PC-9 (cell line): ENCODE data around the gene ZNF423. TPM values are rescaled to one million over a fixed set of nuclear protein-coding genes. Genes with fewer than 3 reads are reported as not detected.

Experiments used
- BruUV-seq: library from RNA; stranded (reverse); fragments of 400-500 nt; replicated peaks from 2 replicates; lab custom pipeline; 2021; lab: Mats Ljungman, UMichigan
- CTCF ChIA-PET: fragments of 300-600 bp; sonication (Branson Sonifier 250); formaldehyde crosslinking; loops from one replicate; lab custom pipeline; 2022; ENCODE audit warnings: antibody characterized with exemption; lab: Charles Lee
- POLR2A ChIA-PET: fragments of 300-600 bp; sonication (Branson Sonifier 250); formaldehyde crosslinking; loops from one replicate; lab custom pipeline; 2022; ENCODE audit warnings: antibody characterized with exemption; ENCODE audit not compliant: unreplicated experiment; lab: Charles Lee
- DNase-seq, 2 experiments: peaks; one replicate each; pipeline versions ENCODE4 v3.0.0 to v3.0.0-alpha.2; 2015 to 2022; ENCODE audit warnings: mixed read lengths in 1 of 2
- H2AFZ ChIP-seq: fragments of 200-600 bp; sonication (generic); 2 replicates; pipeline ENCODE4 v1.8.1; 2017; ENCODE audit warnings: antibody characterized with exemption
- H3F3A ChIP-seq: fragments of 200-600 bp; sonication (generic); 2 replicates; pipeline ENCODE4 v1.8.1; 2017; ENCODE audit warnings: antibody characterized with exemption, mild to moderate bottlenecking, low read depth; ENCODE audit not compliant: insufficient read depth
- H3K27ac ChIP-seq: fragments of 200-600 bp; sonication (generic); 2 replicates; pipeline ENCODE4 v1.6.1; 2016; ENCODE audit warnings: mixed run types
- H3K27me3 ChIP-seq: fragments of 200-600 bp; sonication (generic); 2 replicates; pipeline ENCODE4 v1.6.1; 2016; ENCODE audit warnings: low read depth, mixed run types; ENCODE audit not compliant: insufficient read depth
- H3K36me3 ChIP-seq: fragments of 200-600 bp; sonication (generic); 2 replicates; pipeline ENCODE4 v1.6.1; 2016; ENCODE audit warnings: low read depth, mixed run types
- H3K4me1 ChIP-seq: fragments of 200-600 bp; sonication (generic); replicated peaks from 2 replicates; pipeline ENCODE4 v1.6.1; 2016; ENCODE audit warnings: mixed run types; ENCODE audit not compliant: insufficient read depth
- H3K4me2 ChIP-seq: fragments of 200-600 bp; sonication (generic); 2 replicates; pipeline ENCODE4 v1.6.1; 2017; ENCODE audit warnings: mixed run types
- H3K4me3 ChIP-seq: fragments of 200-600 bp; sonication (generic); 2 replicates; pipeline ENCODE4 v1.6.1; 2016; ENCODE audit warnings: mixed run types
- H3K79me2 ChIP-seq: fragments of 200-600 bp; sonication (generic); 2 replicates; pipeline ENCODE4 v1.6.1; 2017; ENCODE audit warnings: low read depth, mixed run types
- H3K9me2 ChIP-seq: fragments of 200-600 bp; sonication (generic); 2 replicates; pipeline ENCODE4 v1.8.1; 2017; ENCODE audit warnings: mild to moderate bottlenecking; ENCODE audit not compliant: insufficient read depth
- H3K9me3 ChIP-seq: fragments of 200-600 bp; sonication (generic); 2 replicates; pipeline ENCODE4 v1.8.1; 2016; ENCODE audit warnings: low read depth; ENCODE audit not compliant: insufficient read depth
- H4K20me1 ChIP-seq: fragments of 200-600 bp; sonication (generic); 2 replicates; pipeline ENCODE4 v1.8.1; 2017; ENCODE audit not compliant: insufficient read depth
- CTCF ChIP-seq: fragments of 200-600 bp; sonication (generic); conservative IDR thresholded peaks from 2 replicates; pipeline ENCODE4 v1.6.1; 2017; ENCODE audit warnings: mixed run types, antibody characterized with exemption, mild to moderate bottlenecking, moderate library complexity
- EZH2 ChIP-seq: fragments of 200-600 bp; sonication (generic); IDR thresholded peaks from 2 replicates; pipeline ENCODE4 v1.8.0; 2017; ENCODE audit warnings: antibody characterized with exemption, low read depth
- intact Hi-C: fragments of 100-400 bp; cut with micrococcal nuclease; formaldehyde crosslinking; loops from one replicate; pipeline ENCODE4 v1.10.0; 2022; ENCODE audit not compliant: unreplicated experiment
- total RNA-seq: library from RNA; stranded (reverse); gene quantifications from 2 replicates; pipeline ENCODE4 v1.2.3, GENCODE V29; 2021

Gene ZNF423
- total RNA-seq, 1 experiment from 2014 or later = not detected

- no peaks in the 10 kb centered on the region for H3K9me3 ChIP-seq
- H3K79me2 ChIP-seq = no peaks in the 10 kb centered on the region
- peaks cover 96% of the 10 kb centered on the region for H3K27me3 ChIP-seq
- no peaks in the 10 kb centered on the region for H3K36me3 ChIP-seq
- DNase-seq = no peak
- H4K20me1 ChIP-seq = no peaks in the 10 kb centered on the region
- no peak overlapping the region for H2AFZ ChIP-seq
- CTCF ChIA-PET = no interaction called here
- TF ChIP-seq EZH2 (no peak), CTCF (no peak)
- H3K4me3 ChIP-seq = no peak overlapping the region
- POLR2A ChIA-PET = no interaction called here
- no peaks in the 10 kb centered on the region for H3K9me2 ChIP-seq
- no peaks in the 10 kb centered on the region for H3F3A ChIP-seq
- intact Hi-C loops = no loop called here
- H3K4me1 ChIP-seq = no peaks in the 10 kb centered on the region
- BruUV-seq = no TSS peak
- H3K4me2 ChIP-seq = no peak overlapping the region
- H3K27ac ChIP-seq = no peak overlapping the region
Measured at GRCh38 chr16:49832177-49832576, 23.7 kb downstream of the ZNF423 start.

GRCh38 chr16:49830873-49831272 lies 25.0 kb downstream of the ZNF423 start:
- Histone ChIP-seq H3K9me2 (no peaks in the 10 kb centered on the region), H3K4me2 (no peak overlapping the region), H3K4me1 (no peaks in the 10 kb centered on the region), H4K20me1 (no peaks in the 10 kb centered on the region), H3K9me3 (no peaks in the 10 kb centered on the region), H3K27ac (no peak overlapping the region), H3F3A (no peaks in the 10 kb centered on the region), H3K4me3 (no peak overlapping the region), H3K27me3 (peaks cover 94% of the 10 kb centered on the region), H2AFZ (no peak overlapping the region), H3K36me3 (no peaks in the 10 kb centered on the region), H3K79me2 (no peaks in the 10 kb centered on the region)
- BruUV-seq = no TSS peak
- no peak for DNase-seq
- POLR2A ChIA-PET = no interaction called here
- intact Hi-C loops = no loop called here
- CTCF ChIA-PET = no interaction called here
- no peak for TF ChIP-seq CTCF
- no peak for TF ChIP-seq EZH2

- no peaks in the 10 kb centered on the region for H3K9me2 ChIP-seq
- H3K9me3 ChIP-seq = no peaks in the 10 kb centered on the region
- no peak for DNase-seq
- POLR2A ChIA-PET = no interaction called here
- BruUV-seq = no TSS peak
- peaks cover 92% of the 10 kb centered on the region for H3K27me3 ChIP-seq
- no peak overlapping the region for H3K27ac ChIP-seq
- intact Hi-C loops = no loop called here
- no peaks in the 10 kb centered on the region for H3K4me1 ChIP-seq
- H3F3A ChIP-seq = no peaks in the 10 kb centered on the region
- H3K4me3 ChIP-seq = no peak overlapping the region
- no peak overlapping the region for H2AFZ ChIP-seq
- no peaks in the 10 kb centered on the region for H4K20me1 ChIP-seq
- no peak overlapping the region for H3K4me2 ChIP-seq
- no peaks in the 10 kb centered on the region for H3K79me2 ChIP-seq
- H3K36me3 ChIP-seq = no peaks in the 10 kb centered on the region
- TF ChIP-seq EZH2 (no peak), CTCF (no peak)
- CTCF ChIA-PET = no interaction called here
Measured at GRCh38 chr16:49828533-49829267, 27.2 kb downstream of the ZNF423 start.
